ENCODE data around the gene ZC3H4.

The ZC3H4 gene

DNA sequence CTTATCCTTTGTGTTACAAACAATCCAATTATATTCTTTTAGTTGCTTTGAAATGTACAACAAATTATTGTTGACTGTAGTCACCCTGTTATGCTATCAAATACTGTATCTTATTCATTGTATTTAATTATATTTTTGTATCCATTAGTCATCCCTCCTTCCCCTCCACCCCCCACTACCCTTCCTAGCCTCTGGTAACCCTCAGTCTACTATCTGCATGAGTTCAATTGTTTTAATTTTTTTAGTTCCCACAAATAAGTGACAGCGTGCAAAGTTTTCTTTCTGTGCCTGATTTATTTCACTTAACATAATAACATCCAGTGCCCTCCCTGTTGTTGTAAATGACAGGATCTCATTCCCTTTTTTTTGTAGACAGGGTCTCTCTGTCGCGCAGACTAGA, 21.6 kb upstream of the ZC3H4 start:
- TF ChIP-seq, protein P1, sequence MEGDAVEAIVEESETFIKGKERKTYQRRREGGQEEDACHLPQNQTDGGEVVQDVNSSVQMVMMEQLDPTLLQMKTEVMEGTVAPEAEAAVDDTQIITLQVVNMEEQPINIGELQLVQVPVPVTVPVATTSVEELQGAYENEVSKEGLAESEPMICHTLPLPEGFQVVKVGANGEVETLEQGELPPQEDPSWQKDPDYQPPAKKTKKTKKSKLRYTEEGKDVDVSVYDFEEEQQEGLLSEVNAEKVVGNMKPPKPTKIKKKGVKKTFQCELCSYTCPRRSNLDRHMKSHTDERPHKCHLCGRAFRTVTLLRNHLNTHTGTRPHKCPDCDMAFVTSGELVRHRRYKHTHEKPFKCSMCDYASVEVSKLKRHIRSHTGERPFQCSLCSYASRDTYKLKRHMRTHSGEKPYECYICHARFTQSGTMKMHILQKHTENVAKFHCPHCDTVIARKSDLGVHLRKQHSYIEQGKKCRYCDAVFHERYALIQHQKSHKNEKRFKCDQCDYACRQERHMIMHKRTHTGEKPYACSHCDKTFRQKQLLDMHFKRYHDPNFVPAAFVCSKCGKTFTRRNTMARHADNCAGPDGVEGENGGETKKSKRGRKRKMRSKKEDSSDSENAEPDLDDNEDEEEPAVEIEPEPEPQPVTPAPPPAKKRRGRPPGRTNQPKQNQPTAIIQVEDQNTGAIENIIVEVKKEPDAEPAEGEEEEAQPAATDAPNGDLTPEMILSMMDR (conservative IDR thresholded peaks at IDR 0.05; ENCODE audit: low read depth) = no peak
- no peak for DNase-seq (ENCODE audit: low spot score)
- ChIA-PET CTCF (interaction anchor here (0.8 to 1.1 kb wide), 3 partner anchors 16 to 111 kb away, joined by 3 read pairs; no protein-coding TSS in a partner anchor), POLR2A (ENCODE audit: low non-redundant PET) (no interaction called here)
- H3K27ac ChIP-seq = 0 out of 2 replicates have a peak overlapping the region, but pooled peaks have one; percentile 26

DNA sequence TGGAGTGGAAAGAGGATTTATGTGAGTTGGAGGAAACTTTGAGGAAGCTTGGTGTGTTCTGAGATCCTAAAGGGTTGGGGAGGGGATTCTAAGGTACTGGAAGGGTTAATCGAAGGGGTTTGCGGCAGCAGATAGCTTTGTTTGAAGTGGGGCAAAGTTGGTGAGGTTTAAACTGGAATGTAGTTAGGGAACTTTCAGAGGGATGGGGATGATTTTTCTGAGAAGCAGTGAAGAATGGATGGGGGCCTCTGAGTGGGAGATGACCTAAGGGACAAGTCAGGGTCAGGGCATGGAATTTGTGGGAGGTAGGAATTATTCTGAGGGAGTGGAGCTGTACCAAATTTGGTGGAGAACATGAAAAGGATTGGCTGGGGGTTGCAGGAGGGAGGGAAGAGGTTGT, 21.0 kb upstream of the ZC3H4 start:
- TF ChIP-seq, protein P1 (conservative IDR thresholded peaks at IDR 0.05; ENCODE audit: low read depth) = no peak
- POLR2A ChIA-PET (ENCODE audit: low non-redundant PET) = no interaction called here
- no peak for DNase-seq (ENCODE audit: low spot score)
- no peak overlapping the region for H3K27ac ChIP-seq
- CTCF ChIA-PET = interaction anchor here (0.7 to 1.1 kb wide), 4 partner anchors 16 to 111 kb away, joined by 3 read pairs; no protein-coding TSS in a partner anchor

DNA sequence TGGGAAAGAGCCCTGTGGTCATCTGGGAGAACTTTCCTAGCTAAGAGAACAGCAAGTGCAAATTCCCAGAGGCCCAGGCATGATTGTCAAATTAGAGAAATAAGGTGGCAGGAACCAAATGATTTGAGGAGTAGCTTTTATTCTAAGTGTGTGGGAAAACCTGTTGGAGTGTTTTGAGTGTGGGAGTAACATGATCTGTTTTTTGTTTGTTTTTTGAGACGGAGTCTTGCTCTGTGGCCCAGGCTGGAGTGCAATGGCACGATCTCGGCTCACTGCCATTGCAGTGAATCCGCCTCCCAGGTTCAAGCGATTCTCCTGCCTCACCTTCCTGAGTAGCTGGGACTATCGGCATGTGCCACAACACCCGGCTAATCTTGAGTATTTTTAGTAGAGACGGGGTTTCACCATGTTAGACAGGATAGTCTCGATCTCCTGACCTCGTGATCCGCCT, 19.5 kb upstream of the ZC3H4 start:
- CTCF ChIA-PET = interaction anchor here (1.2 kb wide), 1 partner anchor 54 kb away, joined by 4 read pairs; no protein-coding TSS in a partner anchor
- H3K27ac ChIP-seq = peak overlapping the region; percentile 88
- TF ChIP-seq, protein P1 (conservative IDR thresholded peaks at IDR 0.05; ENCODE audit: low read depth) = no peak
- no peak for DNase-seq (ENCODE audit: low spot score)
- POLR2A ChIA-PET (ENCODE audit: low non-redundant PET) = no interaction called here

DNA sequence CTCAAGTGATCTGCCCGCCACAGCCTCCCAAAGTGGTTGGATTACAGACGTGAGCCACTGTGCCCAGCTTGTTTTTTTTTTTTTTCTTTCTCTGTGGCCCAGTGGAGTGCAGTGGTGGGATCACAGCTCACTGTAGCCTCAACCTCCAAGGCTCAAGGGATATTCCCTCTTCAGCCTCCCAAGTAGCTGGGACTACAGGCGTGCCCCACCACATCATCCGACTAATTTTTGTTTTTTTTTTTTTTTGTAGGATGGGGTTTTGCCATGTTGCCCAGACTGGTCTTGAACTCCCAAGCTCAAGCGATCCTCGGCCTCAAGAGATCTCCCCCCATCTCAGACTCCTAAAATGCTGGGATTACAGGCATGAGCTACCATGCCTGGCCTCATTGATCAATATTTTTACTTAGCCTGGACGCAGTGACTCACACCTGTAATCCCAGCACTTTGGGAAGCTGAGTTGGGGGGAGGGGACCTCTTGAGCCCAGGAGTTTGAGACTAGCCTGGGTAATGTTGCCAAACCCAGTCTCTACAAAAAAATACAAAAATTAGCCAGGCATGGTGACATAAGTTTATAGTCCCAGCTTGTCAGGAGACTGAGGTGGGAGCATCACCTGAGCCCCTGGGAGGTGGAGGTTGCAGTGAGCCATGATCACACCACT, 18.7 kb upstream of the ZC3H4 start:
- no peak for DNase-seq (ENCODE audit: low spot score)
- peak overlapping the region; percentile 88 for H3K27ac ChIP-seq
- TF ChIP-seq, protein P1 (conservative IDR thresholded peaks at IDR 0.05; ENCODE audit: low read depth) = no peak
- CTCF ChIA-PET = interaction anchor here (0.6 to 2.0 kb wide), 3 partner anchors 53 to 120 kb away, joined by 4 to 13 read pairs (median 6); no protein-coding TSS in a partner anchor
- POLR2A ChIA-PET (ENCODE audit: low non-redundant PET) = no interaction called here

DNA sequence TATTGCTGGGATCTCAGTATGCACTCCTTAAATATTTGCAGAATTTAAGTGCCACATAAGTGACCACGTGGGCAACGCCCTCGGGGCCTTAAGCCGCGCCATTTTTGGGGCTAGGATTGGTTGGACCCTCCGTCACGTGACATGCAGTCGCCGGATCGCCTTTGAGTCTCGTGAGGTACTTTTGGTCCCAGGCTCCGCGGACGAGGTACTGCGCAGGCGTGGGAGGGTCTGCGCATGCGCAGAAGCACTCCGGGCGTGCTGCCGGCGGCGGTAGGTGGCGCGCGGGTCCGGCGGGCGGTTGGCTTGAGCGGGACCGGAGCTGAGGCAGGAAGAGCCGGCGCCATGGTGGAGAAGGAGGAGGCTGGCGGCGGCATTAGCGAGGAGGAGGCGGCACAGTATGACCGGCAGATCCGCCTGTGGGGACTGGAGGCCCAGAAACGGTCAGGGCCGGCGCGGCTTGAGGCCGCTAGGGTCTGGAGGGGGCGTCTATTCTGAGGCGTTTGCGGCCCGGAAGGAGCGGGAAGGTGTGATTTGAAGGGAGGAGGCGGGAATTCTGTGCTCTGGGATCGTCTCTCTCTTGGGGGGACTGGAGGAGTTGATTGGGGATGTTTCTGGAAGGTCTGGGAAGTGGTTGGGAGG, 17.1 kb upstream of the ZC3H4 start, which contains the start of gene SAE1:
SAE1 (plus strand) TSS at position 247 of the 639 bp plus-strand sequence; CDS start at position 343, 96 bp downstream.
- peak within 1 kb of the TSS; percentile 88 for H3K27ac ChIP-seq
- POLR2A ChIA-PET (ENCODE audit: low non-redundant PET) = interaction anchor here (0.7 to 0.8 kb wide), 2 partner anchors 19 to 113 kb away, joined by 3 to 6 read pairs; no protein-coding TSS in a partner anchor
- TF ChIP-seq, protein P1 (conservative IDR thresholded peaks at IDR 0.05; ENCODE audit: low read depth) = peak; percentile 66
- DNase-seq (ENCODE audit: low spot score) = peak; percentile 99
- CTCF ChIA-PET = interaction anchor here (1.1 to 2.0 kb wide), 3 partner anchors 94 to 118 kb away, joined by 3 to 13 read pairs (median 4); no protein-coding TSS in a partner anchor

DNA sequence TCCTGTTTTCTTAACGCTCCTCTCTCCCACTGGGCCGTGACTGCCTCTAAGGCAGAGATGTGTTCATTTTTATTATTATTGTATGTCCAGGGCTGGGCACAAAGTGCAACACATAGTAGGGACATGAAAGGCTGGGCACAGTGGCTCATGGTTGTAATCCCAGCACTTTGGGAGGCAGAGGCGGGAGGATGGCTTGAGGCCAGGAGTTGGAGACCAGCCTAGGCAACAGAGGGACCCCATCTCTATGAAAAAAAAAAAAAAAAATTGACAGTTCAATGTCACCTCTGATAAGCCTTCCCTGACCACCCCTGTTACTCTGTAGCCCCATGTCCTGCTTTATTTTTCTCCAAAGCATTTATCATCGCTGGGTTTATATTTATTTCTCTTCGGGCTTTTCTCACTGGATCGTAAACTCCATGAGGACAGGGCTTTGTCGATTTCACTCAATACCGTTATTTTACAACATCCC, 16.6 kb upstream of the ZC3H4 start:
- H3K27ac ChIP-seq = peak overlapping the region; percentile 88
- ChIA-PET POLR2A (ENCODE audit: low non-redundant PET) (no interaction called here), CTCF (interaction anchor here (2.0 kb wide), 1 partner anchor 117 kb away, joined by 13 read pairs; no protein-coding TSS in a partner anchor)
- TF ChIP-seq, protein P1 (conservative IDR thresholded peaks at IDR 0.05; ENCODE audit: low read depth) = no peak
- DNase-seq (ENCODE audit: low spot score) = no peak
